Bronchial epithelial cell (primary cell): ENCODE results near the gene C1orf50. TPM values are rescaled to one million over a fixed set of nuclear protein-coding genes. Genes with fewer than 3 reads are reported as not detected.
A peak's percentile ranks its signal among the peaks of the same experiment; 100 is the strongest.
"Not testable (repeated sequence)": the region's sequence is repeated elsewhere in the genome, so short reads cannot be mapped to it uniquely, and the experiment has no call there.

Source experiments
- DNase-seq: peaks from one replicate; pipeline ENCODE4 v3.0.0-alpha.2; 2010; ENCODE audit warnings: low read depth
- FAIRE-seq: peaks from 2 replicates; lab custom pipeline; 2011; peaks lifted over from hg19 to GRCh38; lab: Jason Lieb, UNC
- H3K27me3 ChIP-seq: 2 replicates; pipeline ENCODE4 v1.5.1; 2011; ENCODE audit warnings: low read length; ENCODE audit not compliant: control insufficient read depth, insufficient read depth
- H3K36me3 ChIP-seq: 2 replicates; pipeline ENCODE4 v1.5.1; 2011; ENCODE audit warnings: low read length; ENCODE audit not compliant: control insufficient read depth, insufficient read depth
- H3K4me3 ChIP-seq: 2 replicates; pipeline ENCODE4 v1.5.1; 2011; ENCODE audit warnings: mild to moderate bottlenecking, low read depth, low read length, control low read depth
- CTCF ChIP-seq: IDR thresholded peaks from 2 replicates; pipeline ENCODE4 v1.5.1; 2011; ENCODE audit warnings: mild to moderate bottlenecking, moderate library complexity, low read length, control low read depth, inconsistent platforms; ENCODE audit not compliant: insufficient read depth, severe bottlenecking
- total RNA-seq: library from RNA; depleted of rRNA; stranded (reverse); fragments of >200 nt; gene quantifications from 2 replicates; pipeline ENCODE4 v1.2.1, GENCODE V29; 2014

The C1orf50 gene
- total RNA-seq, 1 donor from 2014 or later, result 9.0 TPM

- H3K4me3 ChIP-seq, result no peak overlapping the region
- no peak for TF ChIP-seq CTCF
- no peaks in the 10 kb centered on the region for H3K27me3 ChIP-seq
- no peak for DNase-seq
- peaks cover 17% of the 10 kb centered on the region for H3K36me3 ChIP-seq
- FAIRE-seq, result no peak
Observed at GRCh38 chr1:42750041-42750440, 17.0 kb upstream of the C1orf50 start.

GRCh38 chr1:42751511-42752070 lies 15.5 kb upstream of the C1orf50 start:
- not testable (repeated sequence) for H3K4me3 ChIP-seq, FAIRE-seq, DNase-seq, H3K27me3 ChIP-seq
- H3K36me3 ChIP-seq, result peaks cover 21% of the 10 kb centered on the region

- Histone ChIP-seq H3K27me3 (no peaks in the 10 kb centered on the region), H3K36me3 (peaks cover 18% of the 10 kb centered on the region), H3K4me3 (no peak overlapping the region)
- no peak for DNase-seq
- no peak for FAIRE-seq
- no peak for TF ChIP-seq CTCF
Observed at GRCh38 chr1:42752284-42752683, 14.8 kb upstream of the C1orf50 start.

GRCh38 chr1:42753070-42753469 lies 14.0 kb upstream of the C1orf50 start:
- Histone ChIP-seq H3K36me3 (peaks cover 17% of the 10 kb centered on the region), H3K4me3 (no peak overlapping the region), H3K27me3 (no peaks in the 10 kb centered on the region)
- no peak for TF ChIP-seq CTCF
- DNase-seq (peak; percentile 55), FAIRE-seq (no peak)

DNA sequence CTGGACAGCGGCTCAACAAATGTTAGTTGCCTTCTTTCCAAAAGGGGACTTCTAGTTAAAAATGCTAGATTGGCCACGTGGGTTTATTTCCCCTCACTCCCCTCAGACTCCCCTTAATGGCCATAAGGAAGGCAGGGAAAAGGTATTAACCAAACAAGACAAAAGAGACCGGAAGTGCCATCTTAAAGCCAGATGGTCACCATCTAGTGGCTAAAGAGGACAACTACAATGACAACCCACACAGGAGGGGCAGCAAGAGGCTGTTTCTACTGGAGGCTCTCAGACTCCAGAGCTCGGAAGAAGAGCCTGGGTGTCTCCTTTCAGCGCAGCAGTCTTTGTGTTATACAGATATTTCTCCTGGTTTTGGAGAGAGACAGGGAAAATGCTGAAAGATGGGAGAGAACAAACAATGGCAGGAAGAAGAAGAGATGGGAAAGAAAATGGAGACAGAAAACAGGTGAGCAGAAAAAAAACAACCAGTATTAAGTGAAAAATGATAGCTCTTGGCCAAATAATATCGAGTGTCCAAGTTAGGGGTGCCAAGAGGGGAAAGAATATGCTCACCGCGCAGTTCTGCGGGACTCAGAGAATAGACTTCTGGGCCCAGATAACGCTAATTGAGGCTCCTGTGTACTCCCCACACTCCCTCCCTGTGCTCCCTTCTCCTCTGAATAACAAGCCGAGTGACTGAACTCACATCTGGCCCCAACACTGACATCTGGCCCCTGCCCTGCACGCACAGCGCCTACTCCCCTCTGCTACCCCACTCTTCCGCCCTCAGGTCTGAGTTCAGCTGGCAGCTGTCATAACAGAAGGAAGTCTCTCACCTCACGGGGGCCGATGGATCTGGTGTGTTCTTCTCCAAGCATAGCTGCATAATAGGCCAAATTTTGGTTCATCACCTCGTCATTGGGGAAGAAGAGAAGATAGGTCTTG lies 9.8 kb upstream of the C1orf50 start:
- FAIRE-seq, result peak; percentile 77

More for the DNA sequence above, 9.8 kb upstream of the C1orf50 start:
- peak; percentile 71 for DNase-seq
- Histone ChIP-seq H3K36me3 (peaks cover 18% of the 10 kb centered on the region), H3K4me3 (no peak overlapping the region), H3K27me3 (no peaks in the 10 kb centered on the region)
- TF ChIP-seq CTCF, result peak; percentile 78
